ENCODE data around the gene VCL.
"Not testable (repeated sequence)": the region's sequence is repeated elsewhere in the genome, so short reads cannot be mapped to it uniquely, and the experiment has no call there.

VCL gene

DNA sequence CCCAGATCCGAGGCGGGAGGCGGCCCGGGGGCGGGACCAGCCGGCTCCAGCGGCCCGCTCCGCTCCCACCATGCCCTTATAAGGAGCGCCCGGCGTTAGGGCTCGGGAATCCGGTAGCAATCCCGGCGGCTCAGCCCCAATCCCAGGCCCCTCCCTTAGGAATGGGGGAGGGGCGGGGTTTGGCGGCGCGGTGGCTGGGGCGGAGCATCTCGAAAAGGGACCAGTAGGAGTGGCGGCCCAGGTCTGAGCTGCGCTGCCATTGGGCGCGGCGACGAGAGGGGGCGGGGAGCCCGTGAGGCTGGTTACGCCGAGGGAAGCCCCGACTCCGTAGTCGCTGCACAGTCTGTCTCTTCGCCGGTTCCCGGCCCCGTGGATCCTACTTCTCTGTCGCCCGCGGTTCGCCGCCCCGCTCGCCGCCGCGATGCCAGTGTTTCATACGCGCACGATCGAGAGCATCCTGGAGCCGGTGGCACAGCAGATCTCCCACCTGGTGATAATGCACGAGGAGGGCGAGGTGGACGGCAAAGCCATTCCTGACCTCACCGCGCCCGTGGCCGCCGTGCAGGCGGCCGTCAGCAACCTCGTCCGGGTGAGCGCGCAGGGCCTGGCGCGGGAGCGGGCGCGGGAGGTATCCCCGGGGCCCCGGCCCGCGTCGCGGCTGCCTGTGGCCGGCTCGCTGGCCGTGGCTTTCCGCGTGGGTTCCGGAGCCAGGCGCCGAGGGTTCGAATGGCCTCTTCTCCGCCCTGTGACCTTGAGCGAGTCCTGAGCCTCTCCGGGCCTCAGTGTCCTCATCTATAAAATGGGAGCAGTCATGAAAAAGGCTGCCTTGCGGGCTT lies at the start of gene VCL:
TSS of gene VCL (plus strand) at position 330 of the 836 bp plus-strand sequence. CDS start at position 422, 92 bp downstream.
- peak; percentile 90 to 93 for DNase-seq

GRCh38 chr10:73948947-73949633 lies 48.8 kb upstream of the VCL start:
- no peak for DNase-seq

DNA sequence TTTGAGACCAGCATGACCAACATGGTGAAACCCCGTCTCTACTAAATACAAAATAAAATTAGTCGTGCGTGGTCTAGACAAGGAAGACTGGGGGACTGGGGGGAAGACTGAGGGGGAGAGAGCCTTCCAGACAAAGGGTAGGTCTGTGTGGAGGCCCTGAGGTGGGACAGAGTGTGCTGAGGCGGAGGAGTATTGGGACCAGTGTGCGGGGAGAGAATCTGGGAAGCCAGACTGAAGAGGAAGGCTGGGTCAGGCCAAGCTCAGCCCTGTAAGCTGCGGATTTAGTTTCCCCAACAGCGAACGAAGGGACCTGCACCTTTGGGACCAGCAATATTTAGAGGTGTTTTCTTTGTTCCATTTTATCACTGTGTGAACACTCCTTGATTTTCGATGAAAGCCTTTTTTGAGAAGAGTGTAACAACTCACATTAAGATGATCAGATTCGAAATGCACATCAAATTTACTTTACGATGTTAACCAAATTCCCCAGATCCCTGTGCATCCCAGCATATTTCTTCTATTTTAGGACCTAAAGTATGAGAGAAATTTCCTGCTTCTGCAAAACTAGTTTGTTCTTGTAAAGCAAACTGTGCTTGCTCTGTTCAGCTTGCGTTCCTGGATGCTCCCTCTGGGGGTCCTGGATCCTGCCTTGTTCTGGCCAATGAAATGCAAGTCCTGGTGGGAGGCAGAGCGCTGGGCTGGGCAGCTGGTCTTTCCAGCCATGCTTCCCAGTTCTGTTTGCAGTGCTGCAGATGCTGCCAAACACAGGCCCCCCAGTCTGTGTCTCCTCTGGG lies 47.6 kb upstream of the VCL start:
- no peak for DNase-seq

DNA sequence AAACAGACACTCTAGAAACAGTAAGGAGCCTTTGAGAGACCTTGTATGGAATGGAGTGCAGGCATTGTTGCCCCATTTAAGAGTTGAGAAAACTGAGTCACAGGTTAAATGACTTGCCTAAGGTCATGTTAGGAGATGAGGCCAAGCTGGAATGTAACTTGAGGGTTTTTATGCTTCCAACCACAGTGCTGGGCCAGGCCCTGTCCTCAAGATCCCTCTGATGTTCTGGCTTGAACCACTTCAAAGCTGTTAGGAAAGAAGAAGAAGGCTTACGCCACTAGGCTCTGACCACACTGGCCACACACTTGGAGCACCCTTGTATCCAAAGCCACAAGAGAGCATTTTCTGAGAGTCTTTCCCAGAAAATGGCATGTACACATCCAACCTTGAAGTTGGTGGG lies 44.3 kb upstream of the VCL start:
- DNase-seq = no peak

- no peak for DNase-seq
These were observed 43.2 kb upstream of the VCL start for GRCh38 chr10:73954737-73955136.

- no peak for DNase-seq
These were observed 42.2 kb upstream of the VCL start for GRCh38 chr10:73955719-73956118.

GRCh38 chr10:73956476-73957359 lies 41.2 kb upstream of the VCL start:
- no peak for DNase-seq

GRCh38 chr10:73959484-73960243 lies 38.3 kb upstream of the VCL start:
- no peak for DNase-seq

- DNase-seq = no peak
These were observed 35.5 kb upstream of the VCL start for GRCh38 chr10:73962386-73962785.

DNA sequence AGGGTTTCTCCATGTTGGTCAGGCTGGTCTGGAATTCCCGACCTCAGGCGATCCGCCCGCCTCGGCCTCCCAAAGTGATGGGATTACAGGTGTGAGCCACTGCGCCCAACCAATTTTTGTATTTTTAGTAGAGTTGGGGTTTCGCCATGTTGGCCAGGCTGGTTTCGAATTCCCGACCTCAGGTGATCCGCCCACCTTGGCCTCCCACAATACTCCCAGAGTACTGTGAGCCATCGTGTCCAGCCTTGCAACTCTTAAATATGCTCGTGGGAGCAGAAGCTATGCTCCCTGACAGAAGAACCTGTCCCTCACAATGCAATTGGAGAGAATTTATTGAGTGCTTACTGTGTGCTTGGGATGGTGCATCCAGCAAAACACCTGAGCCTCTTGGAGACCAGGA lies 34.4 kb upstream of the VCL start:
- not testable (repeated sequence) for DNase-seq

DNA sequence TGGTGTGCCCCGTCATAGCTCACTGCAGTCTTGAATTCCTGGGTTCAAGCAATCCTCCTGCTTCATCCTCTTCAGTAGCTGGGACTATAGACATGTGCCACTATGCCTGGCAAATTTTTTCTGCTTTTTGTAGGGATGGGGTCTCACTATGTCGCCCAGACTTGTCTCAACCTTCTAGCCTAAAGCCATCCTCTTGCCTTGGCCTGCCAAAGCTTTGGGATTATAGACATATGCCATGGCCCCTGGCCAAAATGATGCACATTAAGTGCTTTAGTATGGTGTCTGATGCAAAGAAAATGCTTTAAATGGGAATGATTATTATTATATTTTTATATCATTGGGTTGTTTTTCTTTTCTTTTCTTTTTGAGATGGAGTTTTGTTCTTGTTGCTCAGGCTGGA lies 33.2 kb upstream of the VCL start:
- no peak for DNase-seq

DNA sequence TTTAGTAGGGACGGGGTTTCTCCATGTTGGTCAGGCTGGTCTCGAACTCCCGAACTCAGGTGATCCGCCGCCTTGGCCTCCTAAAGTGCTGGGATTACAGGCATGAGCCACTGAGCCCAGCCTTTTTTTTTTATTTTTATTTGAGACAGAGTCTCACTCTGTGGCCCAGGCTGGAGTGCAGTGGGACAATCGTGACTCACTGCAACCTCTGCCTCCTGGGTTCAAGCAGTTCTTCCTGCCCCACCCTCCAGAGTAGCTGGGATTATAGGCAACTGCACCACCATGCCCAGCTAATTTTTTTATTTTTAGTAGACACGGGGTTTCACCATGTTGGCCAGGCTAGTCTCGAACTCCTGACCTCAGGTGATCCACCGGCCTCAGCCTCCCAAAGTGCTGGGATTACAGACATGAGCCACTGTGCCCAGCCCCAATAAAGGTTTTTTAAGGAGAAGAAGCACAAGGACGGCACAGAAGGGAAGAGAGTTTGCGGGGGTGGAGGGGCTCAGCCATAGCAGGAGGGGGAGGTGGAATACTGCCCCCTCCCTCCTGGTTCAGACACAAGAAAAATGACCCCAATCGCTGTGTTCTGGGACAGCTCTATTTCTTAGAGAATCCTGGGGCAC lies 32.5 kb upstream of the VCL start:
- not testable (repeated sequence) for DNase-seq

GRCh38 chr10:73965890-73966768 lies 31.8 kb upstream of the VCL start:
- no peak for DNase-seq

- DNase-seq = no peak
These were observed 30.9 kb upstream of the VCL start for GRCh38 chr10:73967022-73967429.

GRCh38 chr10:73967544-73967943 lies 30.4 kb upstream of the VCL start:
- DNase-seq = no peak

DNA sequence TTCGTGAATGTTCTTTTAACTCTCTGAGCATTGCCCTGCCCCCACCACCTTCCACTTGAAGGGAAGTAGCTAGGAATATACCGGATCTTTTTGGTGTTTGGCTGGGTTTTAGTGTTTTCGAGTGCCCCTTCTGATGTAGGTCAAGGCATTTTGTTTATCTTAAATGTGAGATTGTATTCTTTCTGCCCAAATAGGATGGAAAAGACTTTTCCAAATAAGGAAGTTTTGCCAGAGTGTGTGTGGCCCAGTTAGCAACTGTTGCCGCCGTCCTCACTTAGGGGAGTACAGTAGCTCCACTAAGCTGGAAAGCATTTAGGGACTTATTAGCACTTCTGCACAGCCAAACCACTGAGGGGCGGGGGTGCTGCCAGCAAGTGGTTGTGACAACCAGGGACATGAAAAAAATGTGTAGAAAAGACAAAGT lies 29.8 kb upstream of the VCL start:
- no peak for DNase-seq

DNA sequence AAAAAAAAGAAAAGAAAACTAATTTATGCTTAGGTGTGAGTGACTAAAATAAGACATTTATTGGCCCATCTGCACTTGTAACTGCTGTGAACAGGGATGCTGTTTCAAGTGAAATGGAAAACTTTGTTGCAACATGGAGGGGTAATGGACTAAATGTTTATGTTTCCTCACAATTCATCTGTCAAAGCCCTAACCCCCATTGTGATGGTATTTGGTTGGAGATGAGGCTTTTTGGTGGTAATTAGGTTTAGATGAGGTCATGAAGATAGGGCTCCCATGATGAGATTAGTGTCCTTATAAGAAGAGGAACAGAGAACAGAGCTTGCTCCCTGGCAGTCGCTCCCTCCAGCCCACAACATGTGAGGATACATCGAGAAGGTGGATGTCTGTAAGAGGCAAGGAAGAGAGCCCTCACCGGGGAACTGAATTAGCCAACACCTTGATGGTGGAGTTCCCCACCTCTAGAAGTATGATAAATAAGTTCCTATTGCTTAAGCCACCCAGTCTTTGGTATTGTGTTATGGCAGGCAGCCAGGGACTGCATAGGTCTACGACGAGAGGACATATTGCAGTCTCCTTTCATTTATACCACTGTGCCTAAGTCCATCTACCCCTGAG lies 28.6 kb upstream of the VCL start:
- no peak for DNase-seq

GRCh38 chr10:73970845-73971244 lies 27.1 kb upstream of the VCL start:
- DNase-seq = no peak

GRCh38 chr10:73971636-73972354 lies 26.1 kb upstream of the VCL start:
- DNase-seq = no peak

Data from stimulated activated CD4-positive, alpha-beta T cell treated with anti-CD3 and anti-CD28 coated beads, Interleukin-2, amount 100 ng/mL, for 48 hours (primary cell).